HUES6 (cell line): ENCODE data around the gene DMWD.
"Not testable (repeated sequence)": the region's sequence is repeated elsewhere in the genome, so short reads cannot be mapped to it uniquely, and the experiment has no call there.

Experiments used
- H3K27ac ChIP-seq: 2 replicates; pipeline ENCODE4 v1.7.0; 2013; ENCODE audit warnings: low read depth, mild to moderate bottlenecking, low read length, inconsistent platforms
- H3K27me3 ChIP-seq: 2 replicates; pipeline ENCODE4 v1.6.1; 2013; ENCODE audit warnings: low read length; ENCODE audit not compliant: control insufficient read depth, insufficient read depth
- H3K36me3 ChIP-seq: 2 replicates; pipeline ENCODE4 v1.6.1; 2013; ENCODE audit warnings: low read length; ENCODE audit not compliant: control insufficient read depth, insufficient read depth
- H3K4me1 ChIP-seq: 2 replicates; pipeline ENCODE4 v1.6.1; 2013; ENCODE audit warnings: low read length; ENCODE audit not compliant: control insufficient read depth, insufficient read depth
- H3K4me3 ChIP-seq: 2 replicates; pipeline ENCODE4 v1.5.1; 2013; ENCODE audit warnings: low read depth, low read length
- H3K9ac ChIP-seq: one replicate; pipeline ENCODE4 v1.6.1; 2013; ENCODE audit warnings: mild to moderate bottlenecking, low read length
- H3K9me3 ChIP-seq: 2 replicates; pipeline ENCODE4 v1.6.1; 2013; ENCODE audit warnings: low read depth, low read length; ENCODE audit not compliant: control insufficient read depth, insufficient read depth

Gene DMWD

GRCh38 chr19:45763691-45764294 lies 28.9 kb downstream of the DMWD start:
- Histone ChIP-seq H3K27me3 (no peaks in the 10 kb centered on the region; the same call in 1 of the 2 replicates), H3K27ac (no peak overlapping the region), H3K36me3 (no peaks in the 10 kb centered on the region), H3K4me1 (peaks cover 45% of the 10 kb centered on the region), H3K9me3 (no peaks in the 10 kb centered on the region), H3K9ac (no peak overlapping the region), H3K4me3 (no peak overlapping the region)

- no peaks in the 10 kb centered on the region; the same call in 1 of the 2 replicates for H3K27me3 ChIP-seq
- H3K9ac ChIP-seq = no peak overlapping the region
- no peak overlapping the region for H3K4me3 ChIP-seq
- H3K36me3 ChIP-seq = no peaks in the 10 kb centered on the region
- no peaks in the 10 kb centered on the region for H3K9me3 ChIP-seq
- no peak overlapping the region for H3K27ac ChIP-seq
- H3K4me1 ChIP-seq = peaks cover 45% of the 10 kb centered on the region
Measured at GRCh38 chr19:45762870-45763631, 29.6 kb downstream of the DMWD start.

GRCh38 chr19:45761714-45762113 lies 30.9 kb downstream of the DMWD start:
- Histone ChIP-seq H3K4me3 (no peak overlapping the region), H3K36me3 (no peaks in the 10 kb centered on the region), H3K9me3 (no peaks in the 10 kb centered on the region), H3K27ac (no peak overlapping the region), H3K9ac (no peak overlapping the region), H3K27me3 (no peaks in the 10 kb centered on the region; the same call in 1 of the 2 replicates), H3K4me1 (peaks cover 40% of the 10 kb centered on the region)

GRCh38 chr19:45758921-45759320 lies 33.7 kb downstream of the DMWD start:
- no peak overlapping the region for H3K4me3 ChIP-seq
- H3K27me3 ChIP-seq = no peaks in the 10 kb centered on the region; the same call in 1 of the 2 replicates
- no peaks in the 10 kb centered on the region for H3K9me3 ChIP-seq
- H3K36me3 ChIP-seq = no peaks in the 10 kb centered on the region
- peaks cover 12% of the 10 kb centered on the region for H3K4me1 ChIP-seq
- no peak overlapping the region for H3K27ac ChIP-seq
- no peak overlapping the region for H3K9ac ChIP-seq

- no peaks in the 10 kb centered on the region; the same call in 1 of the 2 replicates for H3K27me3 ChIP-seq
- H3K9ac ChIP-seq = no peak overlapping the region
Measured at GRCh38 chr19:45757695-45758094, 35.0 kb downstream of the DMWD start.

GRCh38 chr19:45754323-45754722 lies 38.3 kb downstream of the DMWD start:
- Histone ChIP-seq H3K4me1 (no peaks in the 10 kb centered on the region), H3K27me3 (no peaks in the 10 kb centered on the region; the same call in 1 of the 2 replicates), H3K27ac (no peak overlapping the region)

More at GRCh38 chr19:45757695-45758094, 35.0 kb downstream of the DMWD start:
- no peaks in the 10 kb centered on the region for H3K9me3 ChIP-seq
- H3K27ac ChIP-seq = no peak overlapping the region
- H3K36me3 ChIP-seq = no peaks in the 10 kb centered on the region
- H3K4me1 ChIP-seq = peaks cover 3% of the 10 kb centered on the region; the same call in 1 of the 2 replicates
- no peak overlapping the region for H3K4me3 ChIP-seq

GRCh38 chr19:45753548-45753947 lies 39.1 kb downstream of the DMWD start:
- Histone ChIP-seq H3K27me3 (no peaks in the 10 kb centered on the region), H3K36me3 (no peaks in the 10 kb centered on the region), H3K27ac (no peak overlapping the region), H3K9ac (no peak overlapping the region), H3K4me3 (no peak overlapping the region), H3K4me1 (no peaks in the 10 kb centered on the region), H3K9me3 (no peaks in the 10 kb centered on the region)

More at GRCh38 chr19:45754323-45754722, 38.3 kb downstream of the DMWD start:
- no peak overlapping the region for H3K4me3 ChIP-seq
- H3K36me3 ChIP-seq = no peaks in the 10 kb centered on the region
- H3K9ac ChIP-seq = no peak overlapping the region
- H3K9me3 ChIP-seq = no peaks in the 10 kb centered on the region

GRCh38 chr19:45752639-45753038 lies 40.0 kb downstream of the DMWD start:
- no peak overlapping the region for H3K27ac ChIP-seq
- no peak overlapping the region for H3K4me3 ChIP-seq
- no peaks in the 10 kb centered on the region for H3K9me3 ChIP-seq
- H3K4me1 ChIP-seq = no peaks in the 10 kb centered on the region
- H3K9ac ChIP-seq = no peak overlapping the region
- H3K36me3 ChIP-seq = no peaks in the 10 kb centered on the region
- H3K27me3 ChIP-seq = no peaks in the 10 kb centered on the region

GRCh38 chr19:45751483-45751882 lies 41.2 kb downstream of the DMWD start:
- H3K27ac ChIP-seq, H3K4me1 ChIP-seq, H3K27me3 ChIP-seq, H3K9me3 ChIP-seq, H3K9ac ChIP-seq, H3K4me3 ChIP-seq, H3K36me3 ChIP-seq: not testable (repeated sequence)

GRCh38 chr19:45747513-45747912 lies 45.1 kb downstream of the DMWD start:
- Histone ChIP-seq H3K27me3 (no peaks in the 10 kb centered on the region), H3K9ac (no peak overlapping the region), H3K4me1 (peaks cover 6% of the 10 kb centered on the region; the same call in 1 of the 2 replicates), H3K9me3 (no peaks in the 10 kb centered on the region), H3K27ac (no peak overlapping the region), H3K36me3 (no peaks in the 10 kb centered on the region), H3K4me3 (no peak overlapping the region)

GRCh38 chr19:45746866-45747265 lies 45.8 kb downstream of the DMWD start:
- Histone ChIP-seq H3K36me3 (no peaks in the 10 kb centered on the region), H3K27ac (no peak overlapping the region), H3K4me1 (peaks cover 6% of the 10 kb centered on the region; the same call in 1 of the 2 replicates), H3K9me3 (no peaks in the 10 kb centered on the region), H3K27me3 (no peaks in the 10 kb centered on the region), H3K4me3 (no peak overlapping the region), H3K9ac (no peak overlapping the region)
